ENCODE data around the gene SMYD4.
"Not testable (repeated sequence)": the region's sequence is repeated elsewhere in the genome, so short reads cannot be mapped to it uniquely, and the experiment has no call there.

Gene SMYD4

DNA sequence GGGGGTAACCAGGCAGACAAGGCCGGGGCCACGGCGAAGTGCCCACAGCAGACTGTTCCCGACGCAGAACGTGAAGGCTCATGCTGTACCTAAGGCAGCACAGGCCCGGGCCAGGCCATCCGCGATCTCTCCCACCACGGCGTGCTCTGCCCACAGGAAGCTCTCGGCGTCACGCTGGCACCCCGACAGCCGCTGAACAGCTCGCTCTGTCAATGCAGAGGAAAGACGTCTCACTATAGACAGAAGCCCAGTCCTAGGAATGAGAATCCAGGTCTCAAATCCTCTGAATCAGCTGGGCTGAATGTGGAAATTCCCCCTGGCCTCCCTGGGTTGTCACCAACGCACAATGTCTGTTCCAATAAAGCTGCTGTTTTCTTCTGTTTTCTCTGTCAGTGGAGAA lies 46.4 kb downstream of the SMYD4 start:
- DNase-seq (ENCODE audit: low spot score), result no peak

DNA sequence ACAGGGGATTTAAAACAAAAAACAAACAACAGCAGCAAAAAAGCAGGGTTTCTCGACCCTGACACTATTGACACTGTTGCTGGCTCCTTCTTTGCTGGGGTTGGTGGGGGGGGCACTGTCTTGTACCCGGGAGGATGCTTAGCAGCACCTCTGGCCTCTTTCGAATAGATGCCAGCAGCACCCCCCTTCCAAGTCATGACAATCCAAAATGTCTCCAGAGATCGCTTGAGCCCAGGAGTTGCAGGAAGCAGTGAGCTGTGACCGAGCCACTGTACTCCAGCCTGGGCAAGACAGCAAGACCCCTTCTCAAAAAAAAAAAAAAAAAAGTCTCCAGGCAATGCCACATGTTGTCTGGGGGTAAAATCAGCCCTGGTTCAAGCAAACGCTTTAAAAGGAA lies 47.5 kb downstream of the SMYD4 start:
- no peak for DNase-seq (ENCODE audit: low spot score)

DNA sequence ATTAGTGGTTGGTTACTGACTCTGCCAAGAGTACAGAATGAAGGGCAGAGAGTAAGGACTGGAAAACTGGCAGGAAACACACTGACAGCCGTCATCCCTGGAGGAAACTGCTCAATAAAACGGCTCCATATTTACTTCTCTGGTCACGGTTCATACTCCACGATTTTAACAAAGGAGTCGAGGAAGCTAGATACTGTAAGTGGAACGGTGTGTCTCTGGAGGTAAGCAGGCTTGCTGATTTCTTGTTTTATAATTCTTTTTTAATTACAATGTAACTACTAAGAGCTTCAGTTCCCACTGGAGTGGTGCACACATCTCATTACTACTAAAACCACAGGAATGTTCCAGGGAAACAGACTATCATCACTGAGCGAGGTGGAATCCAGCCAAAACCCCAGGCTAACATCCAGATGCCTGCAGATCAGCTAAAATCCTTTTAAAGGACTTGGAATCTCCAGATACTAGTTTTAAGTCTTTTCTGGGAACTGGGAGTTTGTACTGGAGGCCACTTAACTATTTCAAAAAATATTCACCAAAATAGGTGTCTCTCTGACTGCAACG lies 50.1 kb downstream of the SMYD4 start:
- DNase-seq (ENCODE audit: low spot score), result no peak

DNA sequence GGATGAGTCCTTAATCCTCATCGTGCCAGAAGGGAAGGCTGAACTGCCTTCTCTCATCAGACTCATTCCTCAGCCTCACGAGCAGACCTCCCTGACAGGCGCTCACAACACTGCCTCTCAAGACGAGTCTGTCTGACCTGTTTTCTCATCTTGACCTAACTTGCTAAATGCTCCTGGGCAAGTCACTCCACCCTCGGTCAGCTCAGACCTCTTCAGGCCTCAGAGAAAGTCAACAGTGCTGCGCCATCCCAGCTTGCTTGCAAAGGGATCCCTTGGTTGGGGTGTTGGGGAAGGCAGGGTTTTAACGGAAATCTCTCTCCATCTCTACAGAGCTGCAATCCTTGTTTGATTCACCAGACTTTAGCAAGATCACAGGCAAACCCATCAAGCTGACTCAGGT lies 52.8 kb downstream of the SMYD4 start:
- DNase-seq (ENCODE audit: low spot score), result no peak

DNA sequence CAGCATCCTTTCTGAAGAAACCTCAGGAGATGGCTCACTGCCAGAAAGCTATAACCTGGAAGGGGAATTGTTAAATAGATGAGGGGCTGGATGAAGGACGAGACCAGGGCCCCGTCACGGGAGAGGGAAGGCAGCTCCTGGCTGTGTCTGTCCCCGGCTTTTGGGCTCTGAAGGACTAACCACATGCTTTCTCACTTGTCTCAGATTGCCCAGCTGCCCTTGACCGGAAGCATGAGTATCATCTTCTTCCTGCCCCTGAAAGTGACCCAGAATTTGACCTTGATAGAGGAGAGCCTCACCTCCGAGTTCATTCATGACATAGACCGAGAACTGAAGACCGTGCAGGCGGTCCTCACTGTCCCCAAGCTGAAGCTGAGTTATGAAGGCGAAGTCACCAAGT lies 53.4 kb downstream of the SMYD4 start:
- no peak for DNase-seq (ENCODE audit: low spot score)

DNA sequence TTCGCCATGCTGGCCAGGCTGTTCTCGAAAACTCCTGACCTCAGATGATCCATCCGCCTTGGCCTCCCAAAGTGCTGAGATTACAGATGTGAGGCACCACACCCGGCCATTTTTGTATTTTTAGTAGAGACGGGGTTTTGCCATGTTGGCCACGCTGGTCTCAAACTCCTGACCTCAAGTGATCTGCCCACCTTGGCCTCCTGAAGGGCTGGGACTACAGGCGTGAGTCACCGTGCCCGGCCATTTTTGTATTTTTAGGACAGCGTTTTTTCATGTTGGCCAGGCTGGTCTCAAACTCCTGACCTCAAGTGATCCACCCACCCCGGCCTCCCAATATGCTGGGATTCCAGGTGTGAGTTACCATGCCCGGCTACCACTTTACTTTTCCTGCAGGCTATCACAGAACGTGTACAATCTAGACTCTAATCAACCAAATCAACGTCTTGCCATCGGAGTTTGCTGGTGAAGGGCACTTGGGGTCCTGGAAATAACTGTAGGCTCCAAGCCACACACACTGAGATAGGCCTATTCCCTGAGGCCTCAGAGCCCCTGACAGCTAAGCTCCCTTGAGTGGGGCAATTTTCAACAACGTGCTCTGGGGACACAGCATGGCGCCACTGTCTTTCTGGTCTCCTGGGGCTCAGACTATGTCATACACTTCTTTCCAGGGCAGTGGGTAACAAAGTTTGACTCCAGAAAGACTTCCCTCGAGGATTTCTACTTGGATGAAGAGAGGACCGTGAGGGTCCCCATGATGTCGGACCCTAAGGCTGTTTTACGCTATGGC lies 55.1 kb downstream of the SMYD4 start:
- no peak for DNase-seq (ENCODE audit: low spot score)

DNA sequence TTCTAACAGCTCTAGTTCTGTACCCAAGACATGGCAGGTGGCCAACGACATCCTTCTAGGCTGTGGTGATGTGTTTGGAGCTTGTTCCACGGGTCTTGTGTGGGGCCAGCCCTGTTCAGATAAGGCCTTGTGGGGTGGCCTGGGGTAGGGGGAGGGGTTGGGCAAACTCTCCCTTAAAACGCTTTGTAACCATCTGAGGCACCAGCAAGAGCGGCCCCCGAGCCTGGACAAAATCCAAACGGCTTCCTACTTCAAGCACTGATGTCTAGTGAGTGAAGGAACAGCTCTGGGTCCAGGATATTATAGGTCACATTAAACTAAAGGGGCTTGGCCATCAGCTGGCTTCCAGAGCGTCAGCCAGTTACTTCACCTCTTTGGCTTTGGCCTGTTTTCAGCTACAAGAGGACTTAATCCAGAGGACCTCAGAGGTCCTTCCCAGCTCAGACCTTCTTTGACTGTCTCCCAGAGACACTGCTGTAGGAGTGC lies 56.0 kb downstream of the SMYD4 start:
- no peak for DNase-seq (ENCODE audit: low spot score)

DNA sequence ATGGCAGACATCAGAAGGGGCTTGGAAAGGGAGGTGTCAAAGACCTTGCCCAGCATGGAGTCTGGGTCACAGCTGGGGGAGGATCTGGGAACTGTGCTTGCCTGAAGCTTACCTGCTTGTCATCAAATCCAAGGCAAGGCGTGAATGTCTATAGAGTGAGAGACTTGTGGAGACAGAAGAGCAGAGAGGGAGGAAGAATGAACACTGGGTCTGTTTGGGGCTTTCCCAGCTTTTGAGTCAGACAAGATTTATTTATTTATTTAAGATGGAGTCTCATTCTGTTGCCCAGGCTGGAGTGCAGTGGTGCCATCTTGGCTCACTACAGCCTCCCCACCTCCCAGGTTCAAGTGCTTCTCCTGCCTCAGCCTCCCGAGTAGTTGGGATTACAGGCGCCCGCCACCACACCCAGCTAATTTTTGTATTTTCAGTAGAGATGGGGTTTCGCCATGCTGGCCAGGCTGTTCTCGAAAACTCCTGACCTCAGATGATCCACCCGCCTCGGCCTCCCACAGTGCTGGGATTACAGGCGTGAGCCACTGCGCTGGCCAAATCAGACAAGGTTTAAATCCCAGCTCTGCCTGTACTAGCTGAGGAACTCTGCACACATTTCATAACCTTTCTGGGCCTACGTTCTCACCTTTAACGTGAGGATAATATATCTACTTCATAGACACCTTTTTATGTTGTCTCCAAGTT lies 56.6 kb downstream of the SMYD4 start:
- DNase-seq (ENCODE audit: low spot score), result peak; percentile 12

DNA sequence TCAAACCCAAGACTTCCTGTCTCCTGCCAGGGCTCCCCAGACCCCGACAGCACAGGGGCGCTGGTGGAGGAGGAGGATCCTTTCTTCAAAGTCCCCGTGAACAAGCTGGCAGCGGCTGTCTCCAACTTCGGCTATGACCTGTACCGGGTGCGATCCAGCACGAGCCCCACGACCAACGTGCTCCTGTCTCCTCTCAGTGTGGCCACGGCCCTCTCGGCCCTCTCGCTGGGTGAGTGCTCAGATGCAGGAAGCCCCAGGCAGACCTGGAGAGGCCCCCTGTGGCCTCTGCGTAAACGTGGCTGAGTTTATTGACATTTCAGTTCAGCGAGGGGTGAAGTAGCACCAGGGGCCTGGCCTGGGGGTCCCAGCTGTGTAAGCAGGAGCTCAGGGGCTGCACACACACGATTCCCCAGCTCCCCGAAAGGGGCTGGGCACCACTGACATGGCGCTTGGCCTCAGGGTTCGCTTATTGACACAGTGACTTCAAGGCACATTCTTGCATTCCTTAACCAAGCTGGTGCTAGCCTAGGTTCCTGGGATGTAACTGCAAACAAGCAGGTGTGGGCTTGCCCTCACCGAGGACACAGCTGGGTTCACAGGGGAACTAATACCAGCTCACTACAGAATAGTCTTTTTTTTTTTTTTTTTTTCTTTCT lies 59.8 kb downstream of the SMYD4 start:
- DNase-seq (ENCODE audit: low spot score), result no peak

DNA sequence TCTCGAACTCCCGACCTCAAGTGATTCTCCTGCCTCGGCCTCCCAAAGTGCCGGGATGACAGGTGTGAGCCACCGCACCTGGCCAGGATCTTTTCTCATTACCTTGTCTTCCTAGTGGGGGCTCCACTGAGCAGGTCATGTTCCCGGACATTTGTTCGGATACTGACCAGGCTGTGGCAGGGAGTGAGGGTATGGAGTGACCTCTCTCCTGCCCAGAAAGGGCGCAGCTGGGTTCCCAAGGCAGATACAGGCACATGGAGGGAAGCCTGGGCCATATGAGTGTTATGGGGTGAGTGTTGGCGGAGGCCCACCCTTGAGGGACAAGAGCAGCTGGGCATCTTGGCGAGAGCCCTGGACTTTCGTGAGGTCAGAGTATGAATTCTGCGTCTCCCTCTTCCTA lies 62.3 kb downstream of the SMYD4 start:
- DNase-seq (ENCODE audit: low spot score), result no peak

DNA sequence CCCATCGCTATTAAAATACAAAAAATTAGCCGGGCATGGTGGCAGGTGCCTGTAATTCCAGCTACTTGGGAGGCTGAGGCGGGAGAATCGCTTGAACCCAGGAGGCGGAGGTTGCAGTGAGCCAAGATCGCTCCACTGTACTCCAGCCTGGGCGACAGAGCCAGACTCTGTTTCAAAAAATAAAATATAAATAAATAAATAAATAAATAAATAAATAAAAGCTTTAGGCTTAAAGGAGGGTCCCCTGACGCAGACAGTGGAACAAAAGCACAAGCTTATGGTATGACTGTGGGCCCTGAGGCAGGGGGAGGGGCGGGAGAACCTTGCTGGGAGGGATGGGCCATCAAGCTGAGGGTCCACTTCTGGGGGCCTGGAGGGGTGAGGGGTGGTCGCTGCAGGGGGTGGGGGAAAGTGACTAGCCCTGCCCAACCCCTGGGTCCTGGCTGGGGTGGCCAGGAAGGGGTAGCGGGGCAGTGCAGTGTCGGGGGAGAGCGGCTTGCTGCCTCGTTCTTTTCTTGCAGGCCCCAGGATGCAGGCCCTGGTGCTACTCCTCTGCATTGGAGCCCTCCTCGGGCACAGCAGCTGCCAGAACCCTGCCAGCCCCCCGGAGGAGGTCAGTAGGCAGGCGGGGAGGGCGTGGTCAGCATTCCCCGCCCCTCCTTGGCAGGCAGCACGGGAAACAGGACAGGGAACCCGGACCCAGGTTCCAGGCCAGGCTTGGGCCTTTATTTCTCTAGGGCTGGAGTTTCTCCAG lies 63.1 kb downstream of the SMYD4 start:
- DNase-seq (ENCODE audit: low spot score), result no peak

DNA sequence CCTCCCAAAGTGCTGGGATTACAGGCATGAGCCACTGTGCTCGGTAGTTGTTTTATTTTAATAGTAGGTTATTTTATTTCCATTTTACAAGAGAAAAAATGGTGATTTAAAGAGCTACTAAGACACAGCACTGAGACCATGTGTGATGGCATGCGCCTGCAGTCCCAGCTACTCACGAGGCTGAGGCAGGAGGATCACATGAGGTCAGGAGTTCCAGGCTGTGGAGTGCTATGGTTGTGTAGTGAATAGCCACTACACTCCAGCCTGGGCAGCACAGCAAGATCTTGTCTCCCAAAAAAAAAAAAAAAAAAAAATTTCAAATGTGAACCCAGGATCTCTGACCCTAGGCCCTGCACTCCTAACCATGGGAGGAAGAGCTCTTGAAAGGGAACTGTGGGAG lies 64.1 kb downstream of the SMYD4 start:
- no peak for DNase-seq (ENCODE audit: low spot score)

DNA sequence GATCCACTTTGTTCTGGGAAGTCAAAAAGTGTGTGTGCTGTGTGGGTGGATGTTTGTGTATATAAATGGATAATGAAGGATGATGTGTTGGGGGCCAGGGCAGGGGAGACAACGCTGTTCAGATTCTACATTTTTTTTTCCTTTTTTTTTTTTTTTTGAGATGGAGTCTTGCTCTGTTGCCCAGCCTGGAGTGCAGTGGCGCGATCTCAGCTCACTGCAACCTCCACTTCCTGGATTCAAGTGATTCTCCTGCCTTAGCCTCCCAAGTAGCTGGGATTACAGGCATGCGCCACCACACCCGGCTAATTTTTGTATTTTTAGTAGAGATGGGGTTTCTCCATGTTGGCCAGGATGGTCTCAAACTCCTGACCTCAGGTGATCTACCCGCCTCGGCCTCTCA lies 65.0 kb downstream of the SMYD4 start:
- DNase-seq (ENCODE audit: low spot score), result not testable (repeated sequence)

DNA sequence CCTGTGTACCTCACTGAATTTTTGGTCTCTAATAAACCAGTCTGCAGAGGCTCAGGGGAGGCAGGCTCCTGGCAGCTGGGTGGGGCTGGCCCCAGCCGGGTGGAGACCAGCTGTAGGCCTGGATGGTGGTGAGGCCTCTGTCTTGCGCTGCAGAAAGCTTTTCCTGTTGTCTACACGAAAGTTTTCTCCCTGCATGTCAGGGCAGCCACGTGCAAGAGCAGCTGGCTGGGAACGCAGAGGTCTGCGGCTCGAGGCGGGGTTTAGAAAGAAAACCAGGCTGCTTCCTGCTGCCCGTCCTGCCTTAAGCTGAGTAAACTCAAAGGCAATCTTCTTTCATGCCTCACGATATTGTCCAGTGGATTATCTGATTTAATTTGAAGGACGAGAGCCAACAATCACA lies 65.4 kb downstream of the SMYD4 start:
- DNase-seq (ENCODE audit: low spot score), result peak; percentile 65

DNA sequence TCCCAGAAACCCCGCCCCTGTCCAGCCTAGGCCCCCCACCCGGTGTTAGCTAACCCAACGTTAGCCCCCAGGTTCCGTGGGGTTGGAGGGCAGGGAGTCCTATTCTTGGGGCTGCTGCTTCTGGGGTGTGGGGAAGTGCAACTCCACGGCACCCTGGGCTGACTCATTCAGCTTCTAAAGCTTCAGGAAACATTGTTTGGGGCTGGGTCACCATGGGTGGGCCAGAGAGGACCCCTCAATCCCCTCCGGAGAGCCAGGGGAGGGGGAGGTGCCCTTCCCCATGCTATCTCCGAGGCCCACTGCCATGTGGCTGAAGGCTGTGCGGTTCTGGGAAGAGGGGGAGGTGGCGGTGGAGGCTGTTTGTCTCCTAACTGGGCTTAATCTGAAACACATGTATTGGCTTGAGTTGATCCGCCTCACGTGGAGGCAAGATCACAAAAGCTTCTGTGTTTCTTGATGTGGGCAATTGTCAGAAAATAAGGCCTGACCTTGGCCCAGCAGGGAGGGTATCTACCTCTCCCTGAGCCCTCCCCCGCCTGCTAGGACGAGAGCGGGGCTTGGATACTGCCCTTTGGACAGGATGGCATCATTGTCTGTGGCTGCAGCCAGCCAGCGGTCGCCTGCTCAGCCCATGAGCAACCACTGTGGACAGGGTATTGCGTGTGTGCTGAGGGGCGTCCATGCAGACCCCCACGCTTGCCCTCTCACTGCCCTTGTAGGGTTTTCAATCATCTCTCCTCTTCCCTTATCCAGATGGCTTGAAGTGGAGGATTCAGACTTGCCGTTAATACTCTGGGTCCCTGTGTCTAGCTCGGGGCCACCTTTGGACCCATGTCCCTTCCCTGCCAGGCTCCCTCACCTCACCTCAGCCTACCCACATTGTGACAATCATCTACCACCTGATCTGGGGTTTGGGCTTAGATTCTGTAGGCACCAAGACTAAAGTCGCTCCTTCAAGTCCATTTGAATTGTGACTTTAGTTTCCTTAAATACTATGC lies 66.5 kb downstream of the SMYD4 start:
- DNase-seq (ENCODE audit: low spot score), result no peak

DNA sequence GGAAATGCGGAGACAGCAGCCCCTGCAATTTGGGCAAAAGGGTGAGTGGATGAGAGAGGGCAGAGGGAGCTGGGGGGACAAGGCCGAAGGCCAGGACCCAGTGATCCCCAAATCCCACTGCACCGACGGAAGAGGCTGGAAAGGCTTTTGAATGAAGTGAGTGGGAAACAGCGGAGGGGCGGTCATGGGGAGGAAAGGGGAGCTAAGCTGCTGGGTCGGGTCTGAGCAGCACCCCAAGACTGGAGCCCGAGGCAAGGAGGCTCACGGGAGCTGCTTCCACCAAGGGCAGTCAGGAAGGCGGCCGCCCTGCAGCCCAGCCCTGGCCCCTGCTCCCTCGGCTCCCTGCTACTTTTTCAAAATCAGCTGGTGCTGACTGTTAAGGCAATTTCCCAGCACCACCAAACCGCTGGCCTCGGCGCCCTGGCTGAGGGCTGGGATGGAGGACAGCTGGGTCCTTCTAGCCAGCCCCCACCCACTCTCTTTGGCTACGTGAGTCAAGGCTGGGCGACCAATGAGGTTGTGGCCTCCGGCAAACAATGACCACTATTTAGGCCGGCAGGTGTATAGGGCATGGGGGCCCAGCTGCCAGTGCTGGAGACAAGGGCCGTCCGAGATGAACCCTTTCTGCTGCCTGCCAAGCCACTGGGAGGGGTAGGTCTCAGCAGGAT lies 67.3 kb downstream of the SMYD4 start:
- DNase-seq (ENCODE audit: low spot score), result no peak

DNA sequence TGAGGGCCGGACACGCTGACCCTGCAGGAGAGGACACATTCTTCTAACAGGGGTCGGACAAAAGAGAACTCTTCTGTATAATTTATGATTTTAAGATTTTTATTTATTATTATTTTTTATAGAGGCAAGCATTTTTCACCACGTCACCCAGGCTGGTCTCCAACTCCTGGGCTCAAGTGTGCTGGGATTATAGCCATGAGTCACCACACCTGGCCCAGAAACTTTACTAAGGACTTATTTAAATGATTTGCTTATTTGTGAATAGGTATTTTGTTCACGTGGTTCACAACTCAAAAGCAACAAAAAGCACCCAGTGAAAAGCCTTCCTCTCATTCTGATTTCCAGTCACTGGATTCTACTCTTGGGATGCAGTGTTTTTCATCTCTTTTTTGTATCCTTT lies 70.2 kb downstream of the SMYD4 start:
- no peak for DNase-seq (ENCODE audit: low spot score)

DNA sequence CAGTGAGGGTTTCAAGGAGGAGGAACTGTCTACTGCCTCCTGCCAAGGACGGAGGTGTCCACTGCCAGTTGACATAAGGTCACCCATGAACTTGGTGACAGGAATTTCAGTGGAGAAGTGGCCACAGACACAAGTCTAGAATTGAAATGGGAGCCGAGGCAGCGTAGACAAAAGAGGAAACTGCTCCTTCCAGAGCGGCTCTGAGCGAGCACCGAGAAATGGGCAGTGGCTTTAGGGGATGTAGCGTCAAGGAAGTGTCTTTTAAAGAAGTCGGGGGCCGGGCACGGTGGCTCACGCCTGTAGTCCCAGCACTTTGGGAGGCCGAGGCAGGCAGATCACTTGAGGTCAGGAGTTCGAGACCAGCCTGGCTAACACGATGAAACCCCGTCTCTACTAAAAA lies 70.9 kb downstream of the SMYD4 start:
- no peak for DNase-seq (ENCODE audit: low spot score)

DNA sequence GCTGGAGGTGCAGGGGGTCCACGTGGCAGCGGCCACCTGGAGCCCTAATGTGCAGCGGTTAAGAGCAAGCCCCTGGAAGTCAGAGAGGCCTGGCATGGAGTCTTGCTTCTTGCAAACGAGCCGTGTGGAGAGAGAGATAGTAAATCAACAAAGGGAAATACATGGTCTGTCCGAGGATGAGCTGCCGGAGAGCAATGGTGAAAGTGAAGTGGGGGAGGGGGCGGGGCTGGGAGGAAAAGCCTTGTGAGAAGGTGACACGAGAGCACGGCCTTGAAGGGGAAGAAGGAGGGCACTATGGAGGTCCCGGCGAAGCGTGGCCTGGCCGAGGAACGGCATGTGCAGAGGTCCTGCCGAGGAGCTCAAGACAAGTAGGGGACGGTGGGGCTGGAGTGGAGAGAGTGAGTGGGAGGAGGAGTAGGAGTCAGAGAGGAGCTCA lies 73.9 kb downstream of the SMYD4 start:
- DNase-seq (ENCODE audit: low spot score), result no peak

DNA sequence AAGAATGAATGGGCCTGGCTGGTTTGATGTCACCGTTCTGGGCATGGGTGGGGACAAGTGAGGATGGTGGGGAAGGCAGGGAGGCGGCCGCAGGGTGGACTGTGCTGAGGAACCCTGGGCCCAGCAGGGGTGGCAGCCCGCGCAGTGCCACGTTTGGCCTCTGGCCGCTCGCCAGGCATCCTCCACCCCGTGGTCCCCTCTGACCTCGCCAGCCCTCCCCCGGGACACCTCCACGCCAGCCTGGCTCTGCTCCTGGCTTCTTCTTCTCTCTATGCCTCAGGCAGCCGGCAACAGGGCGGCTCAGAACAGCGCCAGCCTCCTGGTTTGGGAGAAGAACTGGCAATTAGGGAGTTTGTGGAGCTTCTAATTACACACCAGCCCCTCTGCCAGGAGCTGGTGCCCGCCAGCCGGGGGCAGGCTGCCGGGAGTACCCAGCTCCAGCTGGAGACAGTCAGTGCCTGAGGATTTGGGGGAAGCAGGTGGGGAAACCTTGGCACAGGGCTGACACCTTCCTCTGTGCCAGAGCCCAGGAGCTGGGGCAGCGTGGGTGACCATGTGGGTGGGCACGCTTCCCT lies 74.4 kb downstream of the SMYD4 start:
- DNase-seq (ENCODE audit: low spot score), result no peak
